Loucy (cell line): Measurements from ENCODE around the gene NCKAP5.

Experiments
- EZH2phosphoT487 ChIP-seq: fragments of 200-600 bp; IDR thresholded peaks from 2 replicates; pipeline ENCODE4 v1.6.1; 2018; ENCODE audit warnings: antibody characterized with exemption, mild to moderate bottlenecking, moderate library complexity, borderline replicate concordance
- TF ChIP-seq, protein P1 (sequence below): fragments of 200-600 bp; sonication (generic); conservative IDR thresholded peaks from 2 replicates; pipeline ENCODE4 v1.5.1; 2014; ENCODE audit warnings: mild to moderate bottlenecking, antibody characterized with exemption, low read length

DNA sequence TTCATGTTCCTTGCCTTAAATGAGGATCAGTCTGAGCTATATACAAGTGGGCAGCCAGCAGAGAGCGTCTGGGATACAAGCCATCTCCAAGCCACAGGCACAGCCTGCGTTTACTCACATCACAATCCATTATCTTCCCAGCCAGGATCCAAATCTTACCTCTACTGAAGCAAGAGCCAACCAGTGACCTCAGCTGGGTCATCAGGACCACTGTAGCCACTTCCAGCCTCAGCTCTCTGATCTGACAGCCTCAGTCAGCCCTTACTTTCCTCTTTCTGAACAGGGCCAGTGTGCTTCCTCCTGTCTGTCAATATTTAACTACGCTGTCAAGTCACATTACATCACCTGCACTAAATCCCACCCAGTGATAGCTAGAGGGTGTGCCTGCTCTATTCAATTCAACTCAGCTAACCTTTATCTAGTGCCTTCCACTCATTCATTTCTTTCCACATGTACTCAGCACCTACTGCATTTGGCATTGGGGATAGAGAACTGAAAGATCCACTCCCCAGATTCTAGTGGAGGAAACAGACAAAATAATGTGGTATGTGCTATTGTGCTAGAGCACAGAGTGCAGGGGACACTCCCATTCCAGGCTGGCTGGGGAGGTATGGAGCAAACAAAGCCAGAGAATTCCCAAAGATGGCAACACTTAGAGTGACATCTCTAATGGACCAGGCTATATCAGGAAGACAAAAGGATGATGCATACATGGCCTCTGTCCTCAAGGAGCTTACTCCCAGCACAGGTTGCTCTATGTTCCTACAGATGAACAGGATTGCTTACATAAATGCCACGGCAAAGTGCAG, 146.5 kb downstream of the NCKAP5 start:
- TF ChIP-seq, protein P1, sequence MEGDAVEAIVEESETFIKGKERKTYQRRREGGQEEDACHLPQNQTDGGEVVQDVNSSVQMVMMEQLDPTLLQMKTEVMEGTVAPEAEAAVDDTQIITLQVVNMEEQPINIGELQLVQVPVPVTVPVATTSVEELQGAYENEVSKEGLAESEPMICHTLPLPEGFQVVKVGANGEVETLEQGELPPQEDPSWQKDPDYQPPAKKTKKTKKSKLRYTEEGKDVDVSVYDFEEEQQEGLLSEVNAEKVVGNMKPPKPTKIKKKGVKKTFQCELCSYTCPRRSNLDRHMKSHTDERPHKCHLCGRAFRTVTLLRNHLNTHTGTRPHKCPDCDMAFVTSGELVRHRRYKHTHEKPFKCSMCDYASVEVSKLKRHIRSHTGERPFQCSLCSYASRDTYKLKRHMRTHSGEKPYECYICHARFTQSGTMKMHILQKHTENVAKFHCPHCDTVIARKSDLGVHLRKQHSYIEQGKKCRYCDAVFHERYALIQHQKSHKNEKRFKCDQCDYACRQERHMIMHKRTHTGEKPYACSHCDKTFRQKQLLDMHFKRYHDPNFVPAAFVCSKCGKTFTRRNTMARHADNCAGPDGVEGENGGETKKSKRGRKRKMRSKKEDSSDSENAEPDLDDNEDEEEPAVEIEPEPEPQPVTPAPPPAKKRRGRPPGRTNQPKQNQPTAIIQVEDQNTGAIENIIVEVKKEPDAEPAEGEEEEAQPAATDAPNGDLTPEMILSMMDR, result no peak
- TF ChIP-seq EZH2phosphoT487, result no peak
